Urinary bladder (tissue), 4 donors: ENCODE data around the gene SLC37A2. TPM values are rescaled to one million over a fixed set of nuclear protein-coding genes. Genes with fewer than 3 reads are reported as not detected.
"Not testable (repeated sequence)": the region's sequence is repeated elsewhere in the genome, so short reads cannot be mapped to it uniquely, and the experiment has no call there.

Experiments used
- DNase-seq: peaks from one replicate; pipeline ENCODE4 v3.0.0-alpha.2; 2015; ENCODE audit errors: extremely low spot score
- H3K27ac ChIP-seq: one replicate; pipeline ENCODE4 v1.5.1; 2013; ENCODE audit warnings: low read depth, mild to moderate bottlenecking, moderate library complexity
- H3K36me3 ChIP-seq: one replicate; pipeline ENCODE4 v1.6.1; 2013; ENCODE audit warnings: mild to moderate bottlenecking, moderate library complexity; ENCODE audit not compliant: insufficient read depth
- H3K4me1 ChIP-seq: one replicate; pipeline ENCODE4 v1.6.1; 2013; ENCODE audit warnings: mild to moderate bottlenecking, moderate library complexity; ENCODE audit not compliant: insufficient read depth
- H3K4me3 ChIP-seq: one replicate; pipeline ENCODE4 v1.5.1; 2013; ENCODE audit warnings: low read depth, low read length
- WGBS: extraction: QIAGEN DNeasy Blood & Tissue Kit; methylation state at CpG from one replicate; pipeline ENCODE4 v1.1.7; 2013; 5-methylcytosine and 5-hydroxymethylcytosine counted together
- polyA plus RNA-seq: library from polyadenylated mRNA; stranded (reverse); fragments of 200-250 nt; gene quantifications from one replicate; pipeline ENCODE4 v1.2.3, GENCODE V29; 2013
- total RNA-seq: library from RNA; depleted of rRNA; stranded (reverse); fragments of >200 nt; gene quantifications from one replicate; pipeline ENCODE4 v1.2.3, GENCODE V29; 2014
- donor health status: healthy with polysubstance abuse.
- donor health status: healthy.

The SLC37A2 gene
- total RNA-seq: 9.0 TPM
- polyA plus RNA-seq: 7.7 TPM

GRCh38 chr11:125062931-125063428 lies at the start of gene SLC37A2:
Gene SLC37A2 (plus strand): TSS chr11:125063305. CDS start chr11:125063368, 63 bp downstream.
- Histone ChIP-seq H3K36me3 (no peaks in the 10 kb centered on the region), H3K4me3 (peak within 1 kb of the TSS; percentile 51), H3K27ac (peak within 1 kb of the TSS; percentile 70), H3K4me1 (no peaks in the 10 kb centered on the region)
- no peak for DNase-seq
- WGBS: under 1% methylated on average over 46 of the region's 46 CpGs

DNA sequence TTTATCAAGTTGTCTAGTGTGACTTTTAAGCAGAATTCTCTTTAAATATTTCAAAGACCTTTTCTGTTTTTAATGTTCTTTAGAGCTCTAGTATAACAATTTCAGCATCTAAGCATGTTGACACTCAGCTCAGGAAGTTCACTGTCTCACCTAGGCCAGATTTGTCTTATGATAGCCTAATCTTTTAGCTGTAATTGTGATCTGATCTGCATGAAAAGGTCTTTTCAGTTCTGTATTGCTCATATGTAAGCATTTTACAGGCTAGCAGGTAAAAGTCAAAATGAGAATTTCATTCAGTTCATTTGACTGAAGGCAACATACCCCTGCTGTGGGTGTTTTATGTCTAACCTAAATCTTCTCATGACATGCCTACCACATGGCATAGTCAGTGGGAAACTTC lies 46.7 kb upstream of the SLC37A2 start:
- no peaks in the 10 kb centered on the region for H3K4me1 ChIP-seq
- no peak overlapping the region for H3K27ac ChIP-seq
- H3K36me3 ChIP-seq: no peaks in the 10 kb centered on the region
- no peak for DNase-seq
- no peak overlapping the region for H3K4me3 ChIP-seq

- H3K36me3 ChIP-seq: no peaks in the 10 kb centered on the region
- H3K4me1 ChIP-seq: no peaks in the 10 kb centered on the region
- WGBS: 71% methylated on average over 2 of the region's 2 CpGs
- H3K4me3 ChIP-seq: no peak overlapping the region
- no peak for DNase-seq
- H3K27ac ChIP-seq: no peak overlapping the region
These were observed 42.8 kb upstream of the SLC37A2 start for GRCh38 chr11:125020342-125020741.

- DNase-seq: no peak
- H3K27ac ChIP-seq: no peak overlapping the region
- no peaks in the 10 kb centered on the region for H3K36me3 ChIP-seq
- no peak overlapping the region for H3K4me3 ChIP-seq
- no peaks in the 10 kb centered on the region for H3K4me1 ChIP-seq
These were observed 40.6 kb upstream of the SLC37A2 start for GRCh38 chr11:125022551-125022950.

DNA sequence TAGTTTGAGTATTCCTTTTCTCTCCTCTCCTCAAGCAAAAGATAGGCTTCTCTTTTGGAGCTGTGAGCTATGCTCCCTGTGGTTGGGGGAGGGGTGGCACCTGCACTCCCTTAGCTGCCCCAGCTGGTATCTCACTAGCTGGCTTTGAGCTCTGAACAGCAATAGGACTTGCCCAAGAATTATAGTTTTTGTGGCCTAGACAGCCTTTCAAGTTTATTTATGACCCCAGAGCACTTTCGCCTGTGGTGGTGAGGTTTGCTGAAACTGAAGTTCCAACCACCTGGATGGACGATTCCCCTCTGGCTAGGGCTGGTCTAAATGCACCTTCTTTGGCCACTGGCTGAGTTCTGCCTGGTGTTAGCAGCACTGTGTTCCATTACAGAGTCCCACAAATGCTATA lies 37.1 kb upstream of the SLC37A2 start:
- no peaks in the 10 kb centered on the region for H3K36me3 ChIP-seq
- DNase-seq: no peak
- WGBS: 91% methylated on average over 2 of the region's 2 CpGs
- no peaks in the 10 kb centered on the region for H3K4me1 ChIP-seq
- H3K4me3 ChIP-seq: no peak overlapping the region
- H3K27ac ChIP-seq: no peak overlapping the region

DNA sequence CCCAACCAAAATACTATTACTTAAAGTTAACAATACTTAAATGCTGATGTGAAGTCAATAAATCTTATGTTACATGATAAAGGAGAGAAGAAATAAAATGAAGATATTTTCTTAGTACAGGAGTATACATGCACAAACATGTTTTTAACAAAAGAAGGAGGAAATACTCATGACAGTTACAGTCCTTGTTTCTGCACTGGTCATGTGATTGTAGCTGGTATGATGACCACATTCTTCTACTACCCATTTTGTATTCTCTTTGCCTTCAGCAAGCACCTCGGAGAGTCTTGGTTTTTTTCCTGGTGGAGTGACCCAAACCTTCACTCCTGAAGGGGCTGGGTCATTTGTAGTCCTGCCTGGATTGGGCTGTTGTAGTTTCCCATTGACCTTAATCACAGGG lies 33.7 kb upstream of the SLC37A2 start:
- H3K27ac ChIP-seq, DNase-seq, H3K36me3 ChIP-seq, H3K4me1 ChIP-seq, H3K4me3 ChIP-seq: not testable (repeated sequence)
- WGBS: 82% methylated on average over 1 of the region's 1 CpG

DNA sequence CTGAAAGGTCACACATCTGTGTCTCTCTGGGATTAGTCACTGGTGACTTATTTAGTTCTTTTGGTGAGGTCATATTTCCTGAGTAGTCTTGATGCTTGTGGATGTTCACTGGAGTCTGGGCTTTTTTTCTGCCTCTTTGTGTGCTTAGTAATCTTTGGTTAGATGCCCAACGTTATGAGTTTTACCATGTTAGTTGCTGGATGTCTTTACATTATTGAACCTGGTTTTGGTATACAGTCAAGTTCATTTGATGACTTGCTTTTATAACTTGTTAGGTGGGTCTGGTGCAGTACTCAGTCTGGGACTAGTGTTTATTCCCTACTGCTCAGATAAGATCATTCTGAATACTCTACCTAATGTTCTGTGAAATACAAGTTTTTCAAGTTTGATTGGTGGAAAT lies 26.2 kb upstream of the SLC37A2 start:
- Histone ChIP-seq H3K27ac (no peak overlapping the region), H3K36me3 (no peaks in the 10 kb centered on the region), H3K4me1 (no peaks in the 10 kb centered on the region), H3K4me3 (no peak overlapping the region)
- DNase-seq: no peak
- WGBS: 82% methylated on average over 1 of the region's 1 CpG

GRCh38 chr11:125049164-125049792 lies 13.8 kb upstream of the SLC37A2 start:
- H3K4me1 ChIP-seq: no peaks in the 10 kb centered on the region

GRCh38 chr11:125052047-125052446 lies 11.1 kb upstream of the SLC37A2 start:
- no peaks in the 10 kb centered on the region for H3K4me1 ChIP-seq
- no peak overlapping the region for H3K27ac ChIP-seq
- DNase-seq: no peak
- no peaks in the 10 kb centered on the region for H3K36me3 ChIP-seq
- no peak overlapping the region for H3K4me3 ChIP-seq

More at GRCh38 chr11:125049164-125049792, 13.8 kb upstream of the SLC37A2 start:
- 85% methylated on average over 4 of the region's 4 CpGs for WGBS
- Histone ChIP-seq H3K27ac (no peak overlapping the region), H3K4me3 (no peak overlapping the region), H3K36me3 (no peaks in the 10 kb centered on the region)
- no peak for DNase-seq

- H3K4me1 ChIP-seq: no peaks in the 10 kb centered on the region
- no peaks in the 10 kb centered on the region for H3K36me3 ChIP-seq
- no peak overlapping the region for H3K27ac ChIP-seq
- whole genome bisulfite sequencing: 89% methylated on average over 1 of the region's 1 CpG
- DNase-seq: no peak
- no peak overlapping the region for H3K4me3 ChIP-seq
These were observed 9.9 kb upstream of the SLC37A2 start for GRCh38 chr11:125053167-125053566.

DNA sequence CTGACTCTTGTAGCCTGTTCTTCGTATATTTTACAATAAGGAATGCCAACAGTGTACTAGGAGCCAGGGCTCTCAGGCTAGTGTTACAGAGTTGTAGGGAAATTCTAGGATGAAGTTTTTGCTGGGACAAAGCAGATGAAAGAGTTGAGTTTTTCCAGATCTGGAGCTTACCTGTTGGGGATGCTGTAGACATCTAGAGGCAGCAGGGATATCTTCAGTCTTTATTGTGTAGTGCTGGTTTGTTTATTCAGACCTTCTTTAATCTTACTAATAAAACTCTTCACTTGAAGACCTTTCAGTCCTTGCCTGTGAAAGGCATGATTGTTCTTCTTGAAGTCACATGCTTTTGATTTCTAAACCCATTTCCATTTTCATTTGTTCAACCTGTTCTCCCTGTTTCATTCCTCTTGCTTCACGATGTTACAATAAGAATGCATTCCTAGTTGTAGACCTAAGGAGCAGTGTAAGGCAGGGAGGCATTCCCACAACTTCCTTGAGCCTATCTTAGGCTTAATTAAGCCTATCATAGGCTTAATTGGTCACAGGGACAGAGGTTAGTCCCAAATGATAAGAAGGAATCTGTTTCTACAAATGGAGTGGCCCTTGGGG lies 7.9 kb upstream of the SLC37A2 start:
- Histone ChIP-seq H3K4me3 (no peak overlapping the region), H3K27ac (no peak overlapping the region), H3K4me1 (no peaks in the 10 kb centered on the region), H3K36me3 (no peaks in the 10 kb centered on the region)
- WGBS: 56% methylated on average over 2 of the region's 2 CpGs
- DNase-seq: no peak

DNA sequence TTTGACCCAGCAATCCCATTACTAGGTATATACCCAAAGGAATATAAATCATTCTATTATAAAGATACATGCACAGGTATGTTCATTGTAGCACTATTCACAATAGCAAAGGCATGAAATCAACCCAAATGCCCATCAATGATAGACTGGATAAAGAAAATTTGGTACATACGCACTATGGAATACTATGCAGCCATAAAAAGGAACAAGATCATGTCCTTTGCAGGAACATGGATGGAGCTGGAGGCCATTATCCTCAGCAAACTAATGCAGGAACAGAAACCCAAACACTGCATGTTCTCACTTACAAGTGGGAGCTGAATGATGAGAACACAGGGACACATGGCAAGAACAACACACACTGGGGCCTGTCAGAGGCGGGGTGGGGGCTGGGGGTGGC lies 7.0 kb upstream of the SLC37A2 start:
- not testable (repeated sequence) for H3K36me3 ChIP-seq
- 100% methylated on average over 2 of the region's 2 CpGs for WGBS

DNA sequence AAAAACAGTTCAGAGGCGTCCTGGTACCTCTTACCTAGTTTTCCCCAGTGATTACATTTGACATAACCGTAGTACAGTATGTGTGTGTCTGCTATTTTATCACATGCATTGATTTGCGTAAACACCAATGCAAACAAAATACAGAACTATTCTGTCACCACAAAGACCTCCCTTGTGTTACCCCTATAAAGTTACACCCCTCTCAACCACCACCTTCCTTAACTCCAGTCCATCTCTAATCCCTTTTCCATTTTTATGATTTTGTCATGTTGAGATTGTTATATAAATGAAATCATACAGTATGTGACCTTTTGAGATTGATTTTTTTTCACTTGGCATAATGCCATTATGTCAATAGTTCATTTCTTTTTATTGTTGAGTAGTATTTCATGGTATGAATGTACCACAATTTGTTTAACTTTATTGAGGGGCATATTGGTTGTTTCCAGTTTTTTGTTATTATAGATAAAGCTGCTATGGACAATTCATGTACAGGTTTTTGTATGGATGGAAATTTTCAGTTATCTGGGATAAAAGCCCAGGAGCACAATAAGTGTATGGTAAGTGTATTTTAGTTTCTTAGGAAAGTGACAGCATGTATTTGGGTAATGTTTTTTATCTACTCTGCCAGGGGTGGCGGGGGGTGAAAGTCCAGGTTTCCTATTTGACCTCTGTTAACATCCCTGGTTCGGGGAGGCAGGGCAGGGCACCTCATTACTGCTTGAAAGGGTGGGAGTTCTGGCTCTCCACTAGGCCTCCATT lies 6.0 kb upstream of the SLC37A2 start:
- H3K27ac ChIP-seq: no peak overlapping the region
- no peak for DNase-seq
- H3K4me3 ChIP-seq: no peak overlapping the region
- no peaks in the 10 kb centered on the region for H3K4me1 ChIP-seq
- WGBS: 71% methylated on average over 5 of the region's 5 CpGs
- no peaks in the 10 kb centered on the region for H3K36me3 ChIP-seq

More for the DNA sequence above, 7.0 kb upstream of the SLC37A2 start:
- not testable (repeated sequence) for H3K27ac ChIP-seq, DNase-seq, H3K4me1 ChIP-seq, H3K4me3 ChIP-seq

- 97% methylated on average over 5 of the region's 5 CpGs for WGBS
- H3K36me3 ChIP-seq: no peaks in the 10 kb centered on the region
- no peak overlapping the region for H3K27ac ChIP-seq
- no peak overlapping the region for H3K4me3 ChIP-seq
- no peak for DNase-seq
- H3K4me1 ChIP-seq: no peaks in the 10 kb centered on the region
These were observed 5.5 kb upstream of the SLC37A2 start for GRCh38 chr11:125057693-125058016.
